Measurements from ENCODE around the gene MVD.

DNA sequence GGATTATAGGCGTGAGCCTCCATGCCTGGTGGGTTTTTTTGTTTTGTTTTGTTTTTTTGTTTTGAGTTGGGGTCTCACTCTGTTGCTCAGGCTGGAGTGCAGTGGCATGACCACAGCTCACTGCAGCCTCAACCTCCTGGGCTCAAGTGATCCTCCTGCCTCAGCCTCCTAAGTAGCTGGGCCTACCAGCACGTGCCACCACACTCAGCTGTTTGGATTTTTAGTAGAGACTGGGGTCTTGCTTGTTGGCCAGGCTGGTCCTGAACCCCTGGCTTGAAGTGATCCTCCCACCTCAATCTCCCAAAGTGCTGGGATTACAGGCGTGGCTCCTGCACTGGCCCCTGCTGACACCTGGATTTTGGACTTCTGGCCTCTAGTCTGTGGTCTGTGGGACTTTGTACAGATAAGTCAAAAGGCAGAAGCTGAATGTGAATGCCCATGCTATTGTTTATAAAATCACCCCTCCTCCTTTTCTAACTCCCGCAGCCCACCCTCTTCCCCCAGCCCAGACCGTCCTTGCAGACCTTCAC lies 17.7 kb upstream of the MVD start:
- TF ChIP-seq SP1 (IDR thresholded peaks at IDR 0.05), result no peak
- TF ChIP-seq CTCF (IDR thresholded peaks at IDR 0.05; ENCODE audit: low read depth, low read length, missing input control), result no peak
- TF ChIP-seq FOXA2 (IDR thresholded peaks at IDR 0.05), result no peak

Measured in liver (tissue), 3 donors.